Measurements from ENCODE around the gene MYRIP. TPM values are rescaled to one million over a fixed set of nuclear protein-coding genes. Genes with fewer than 3 reads are reported as not detected.

The MYRIP gene
- total and polyA plus RNA-seq, 4 donors, result 0.98 to 11.7 (median 6.8) TPM

DNA sequence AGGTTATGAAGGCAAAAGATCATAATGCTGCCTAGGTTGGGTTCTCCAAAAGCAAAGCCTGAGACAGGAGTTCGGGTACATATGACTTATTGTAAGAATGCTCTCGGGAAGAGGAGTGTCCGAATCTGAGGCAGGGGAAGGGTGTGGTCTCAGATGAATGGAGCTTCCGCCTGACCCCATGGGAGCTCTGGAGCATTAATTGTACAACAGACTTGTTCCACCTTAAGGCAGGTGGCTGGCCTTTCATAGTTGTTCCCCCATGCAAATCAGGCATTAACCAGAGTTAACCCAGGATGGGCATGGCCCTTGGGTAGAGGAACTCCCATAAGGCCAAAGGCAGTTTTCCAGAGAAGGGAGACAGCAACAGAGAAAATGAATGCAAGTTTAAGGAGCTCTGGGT, 170.6 kb downstream of the MYRIP start:
- Histone ChIP-seq H3K27me3 (ENCODE audit: control insufficient read depth in 4 of 4, insufficient read depth in 4 of 4, low read length in 3 of 4) (no peaks in the 10 kb centered on the region), H3K4me1 (ENCODE audit: control insufficient read depth in 4 of 4, insufficient read depth in 4 of 4, low read length in 3 of 4) (peaks cover 0 to 2% (median 0%) of the 10 kb centered on the region in 4 donors), H3K4me3 (ENCODE audit: low read depth in 1 of 3, low read length in 3 of 3) (no peak overlapping the region), H3K27ac (ENCODE audit: low read depth in 1 of 2, low read length in 2 of 2) (no peak overlapping the region), H3K9me3 (ENCODE audit: control insufficient read depth in 4 of 4, low read length in 3 of 4) (no peaks in the 10 kb centered on the region), H3K9ac (ENCODE audit: low read depth in 1 of 2, low read length in 2 of 2) (no peak overlapping the region), H3K36me3 (ENCODE audit: control insufficient read depth in 4 of 4, insufficient read depth in 3 of 4, low read depth in 1 of 4, low read length in 3 of 4) (no peaks in the 10 kb centered on the region)
- TF ChIP-seq JUND (IDR thresholded peaks at IDR 0.05), result no peak
- no peak for TF ChIP-seq FOXA2 (IDR thresholded peaks at IDR 0.05)
- no peak for TF ChIP-seq GABPA (IDR thresholded peaks at IDR 0.05 in 1 of 2, conservative IDR thresholded peaks at IDR 0.05 in 1 of 2)
- TF ChIP-seq, protein P1, sequence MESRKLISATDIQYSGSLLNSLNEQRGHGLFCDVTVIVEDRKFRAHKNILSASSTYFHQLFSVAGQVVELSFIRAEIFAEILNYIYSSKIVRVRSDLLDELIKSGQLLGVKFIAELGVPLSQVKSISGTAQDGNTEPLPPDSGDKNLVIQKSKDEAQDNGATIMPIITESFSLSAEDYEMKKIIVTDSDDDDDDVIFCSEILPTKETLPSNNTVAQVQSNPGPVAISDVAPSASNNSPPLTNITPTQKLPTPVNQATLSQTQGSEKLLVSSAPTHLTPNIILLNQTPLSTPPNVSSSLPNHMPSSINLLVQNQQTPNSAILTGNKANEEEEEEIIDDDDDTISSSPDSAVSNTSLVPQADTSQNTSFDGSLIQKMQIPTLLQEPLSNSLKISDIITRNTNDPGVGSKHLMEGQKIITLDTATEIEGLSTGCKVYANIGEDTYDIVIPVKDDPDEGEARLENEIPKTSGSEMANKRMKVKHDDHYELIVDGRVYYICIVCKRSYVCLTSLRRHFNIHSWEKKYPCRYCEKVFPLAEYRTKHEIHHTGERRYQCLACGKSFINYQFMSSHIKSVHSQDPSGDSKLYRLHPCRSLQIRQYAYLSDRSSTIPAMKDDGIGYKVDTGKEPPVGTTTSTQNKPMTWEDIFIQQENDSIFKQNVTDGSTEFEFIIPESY (IDR thresholded peaks at IDR 0.05), result no peak
- TF ChIP-seq, protein P2, sequence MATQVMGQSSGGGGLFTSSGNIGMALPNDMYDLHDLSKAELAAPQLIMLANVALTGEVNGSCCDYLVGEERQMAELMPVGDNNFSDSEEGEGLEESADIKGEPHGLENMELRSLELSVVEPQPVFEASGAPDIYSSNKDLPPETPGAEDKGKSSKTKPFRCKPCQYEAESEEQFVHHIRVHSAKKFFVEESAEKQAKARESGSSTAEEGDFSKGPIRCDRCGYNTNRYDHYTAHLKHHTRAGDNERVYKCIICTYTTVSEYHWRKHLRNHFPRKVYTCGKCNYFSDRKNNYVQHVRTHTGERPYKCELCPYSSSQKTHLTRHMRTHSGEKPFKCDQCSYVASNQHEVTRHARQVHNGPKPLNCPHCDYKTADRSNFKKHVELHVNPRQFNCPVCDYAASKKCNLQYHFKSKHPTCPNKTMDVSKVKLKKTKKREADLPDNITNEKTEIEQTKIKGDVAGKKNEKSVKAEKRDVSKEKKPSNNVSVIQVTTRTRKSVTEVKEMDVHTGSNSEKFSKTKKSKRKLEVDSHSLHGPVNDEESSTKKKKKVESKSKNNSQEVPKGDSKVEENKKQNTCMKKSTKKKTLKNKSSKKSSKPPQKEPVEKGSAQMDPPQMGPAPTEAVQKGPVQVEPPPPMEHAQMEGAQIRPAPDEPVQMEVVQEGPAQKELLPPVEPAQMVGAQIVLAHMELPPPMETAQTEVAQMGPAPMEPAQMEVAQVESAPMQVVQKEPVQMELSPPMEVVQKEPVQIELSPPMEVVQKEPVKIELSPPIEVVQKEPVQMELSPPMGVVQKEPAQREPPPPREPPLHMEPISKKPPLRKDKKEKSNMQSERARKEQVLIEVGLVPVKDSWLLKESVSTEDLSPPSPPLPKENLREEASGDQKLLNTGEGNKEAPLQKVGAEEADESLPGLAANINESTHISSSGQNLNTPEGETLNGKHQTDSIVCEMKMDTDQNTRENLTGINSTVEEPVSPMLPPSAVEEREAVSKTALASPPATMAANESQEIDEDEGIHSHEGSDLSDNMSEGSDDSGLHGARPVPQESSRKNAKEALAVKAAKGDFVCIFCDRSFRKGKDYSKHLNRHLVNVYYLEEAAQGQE (IDR thresholded peaks at IDR 0.05), result no peak
- TF ChIP-seq, protein P3, sequence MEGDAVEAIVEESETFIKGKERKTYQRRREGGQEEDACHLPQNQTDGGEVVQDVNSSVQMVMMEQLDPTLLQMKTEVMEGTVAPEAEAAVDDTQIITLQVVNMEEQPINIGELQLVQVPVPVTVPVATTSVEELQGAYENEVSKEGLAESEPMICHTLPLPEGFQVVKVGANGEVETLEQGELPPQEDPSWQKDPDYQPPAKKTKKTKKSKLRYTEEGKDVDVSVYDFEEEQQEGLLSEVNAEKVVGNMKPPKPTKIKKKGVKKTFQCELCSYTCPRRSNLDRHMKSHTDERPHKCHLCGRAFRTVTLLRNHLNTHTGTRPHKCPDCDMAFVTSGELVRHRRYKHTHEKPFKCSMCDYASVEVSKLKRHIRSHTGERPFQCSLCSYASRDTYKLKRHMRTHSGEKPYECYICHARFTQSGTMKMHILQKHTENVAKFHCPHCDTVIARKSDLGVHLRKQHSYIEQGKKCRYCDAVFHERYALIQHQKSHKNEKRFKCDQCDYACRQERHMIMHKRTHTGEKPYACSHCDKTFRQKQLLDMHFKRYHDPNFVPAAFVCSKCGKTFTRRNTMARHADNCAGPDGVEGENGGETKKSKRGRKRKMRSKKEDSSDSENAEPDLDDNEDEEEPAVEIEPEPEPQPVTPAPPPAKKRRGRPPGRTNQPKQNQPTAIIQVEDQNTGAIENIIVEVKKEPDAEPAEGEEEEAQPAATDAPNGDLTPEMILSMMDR (IDR thresholded peaks at IDR 0.05; ENCODE audit: low read depth, low read length, missing input control), result no peak
- no peak for TF ChIP-seq EGR1 (IDR thresholded peaks at IDR 0.05; ENCODE audit: low read depth in 2 of 2)
- TF ChIP-seq, protein P4, sequence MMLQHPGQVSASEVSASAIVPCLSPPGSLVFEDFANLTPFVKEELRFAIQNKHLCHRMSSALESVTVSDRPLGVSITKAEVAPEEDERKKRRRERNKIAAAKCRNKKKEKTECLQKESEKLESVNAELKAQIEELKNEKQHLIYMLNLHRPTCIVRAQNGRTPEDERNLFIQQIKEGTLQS (IDR thresholded peaks at IDR 0.05), result no peak
- no peak for TF ChIP-seq SP1 (IDR thresholded peaks at IDR 0.05)
- no peak for TF ChIP-seq HNF4A (conservative IDR thresholded peaks at IDR 0.05)
- TF ChIP-seq TAF1 (conservative IDR thresholded peaks at IDR 0.05), result no peak
- WGBS, result 70% methylated on average over 4 of the region's 4 CpGs
- no peak for DNase-seq (ENCODE audit: low spot score)

DNA sequence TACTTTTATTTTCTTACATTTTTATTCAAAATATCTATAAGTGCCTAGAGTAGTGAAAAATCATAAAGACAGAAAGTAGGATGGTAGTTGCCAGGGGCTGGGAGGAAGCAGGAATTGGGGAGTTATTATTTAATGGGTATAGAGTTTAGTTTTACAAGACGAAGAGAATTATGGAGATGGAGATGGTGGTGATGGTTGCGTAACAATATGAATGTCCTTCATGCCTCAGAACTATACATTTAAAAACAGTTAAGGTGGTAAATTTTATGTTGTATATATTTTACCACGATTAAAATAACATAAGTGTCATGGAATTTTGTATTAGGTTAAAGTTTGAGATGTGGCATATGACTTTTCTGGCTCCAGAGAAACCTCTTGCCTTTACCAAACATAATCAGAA, 171.4 kb downstream of the MYRIP start:
- no peaks in the 10 kb centered on the region for H3K36me3 ChIP-seq (ENCODE audit: control insufficient read depth in 4 of 4, insufficient read depth in 3 of 4, low read depth in 1 of 4, low read length in 3 of 4)
- no peak overlapping the region for H3K27ac ChIP-seq (ENCODE audit: low read depth in 1 of 2, low read length in 2 of 2)
- H3K9me3 ChIP-seq (ENCODE audit: control insufficient read depth in 4 of 4, low read length in 3 of 4), result no peaks in the 10 kb centered on the region
- peaks cover 0 to 2% (median 0%) of the 10 kb centered on the region in 4 donors for H3K4me1 ChIP-seq (ENCODE audit: control insufficient read depth in 4 of 4, insufficient read depth in 4 of 4, low read length in 3 of 4)
- WGBS, result 78% methylated on average over 3 of the region's 3 CpGs
- H3K4me3 ChIP-seq (ENCODE audit: low read depth in 1 of 3, low read length in 3 of 3), result no peak overlapping the region
- DNase-seq (ENCODE audit: low spot score), result no peak
- no peaks in the 10 kb centered on the region for H3K27me3 ChIP-seq (ENCODE audit: control insufficient read depth in 4 of 4, insufficient read depth in 4 of 4, low read length in 3 of 4)
- H3K9ac ChIP-seq (ENCODE audit: low read depth in 1 of 2, low read length in 2 of 2), result no peak overlapping the region
- no peak for TF ChIP-seq RAD21 (IDR thresholded peaks at IDR 0.05)
- no peak for TF ChIP-seq FOXA2 (IDR thresholded peaks at IDR 0.05)
- no peak for TF ChIP-seq YY1 (IDR thresholded peaks at IDR 0.05)
- no peak for TF ChIP-seq RXRA (IDR thresholded peaks at IDR 0.05)
- TF ChIP-seq, protein P1 (IDR thresholded peaks at IDR 0.05), result no peak
- TF ChIP-seq JUND (IDR thresholded peaks at IDR 0.05), result no peak
- TF ChIP-seq, protein P2 (IDR thresholded peaks at IDR 0.05), result no peak
- TF ChIP-seq SP1 (IDR thresholded peaks at IDR 0.05), result no peak
- no peak for TF ChIP-seq TAF1 (conservative IDR thresholded peaks at IDR 0.05)
- TF ChIP-seq, protein P4 (IDR thresholded peaks at IDR 0.05), result no peak
- TF ChIP-seq GABPA (IDR thresholded peaks at IDR 0.05 in 1 of 2, conservative IDR thresholded peaks at IDR 0.05 in 1 of 2), result no peak
- no peak for TF ChIP-seq NR2F2 (IDR thresholded peaks at IDR 0.05)
- TF ChIP-seq, protein P5, sequence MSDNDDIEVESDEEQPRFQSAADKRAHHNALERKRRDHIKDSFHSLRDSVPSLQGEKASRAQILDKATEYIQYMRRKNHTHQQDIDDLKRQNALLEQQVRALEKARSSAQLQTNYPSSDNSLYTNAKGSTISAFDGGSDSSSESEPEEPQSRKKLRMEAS (IDR thresholded peaks at IDR 0.05), result no peak
- TF ChIP-seq EGR1 (IDR thresholded peaks at IDR 0.05; ENCODE audit: low read depth in 2 of 2), result no peak

Measured in liver (tissue), 9 donors.